Mesenchymal stem cell (in vitro differentiated cells and primary cell): ENCODE measurements around the gene MED10.
"Not testable (repeated sequence)": the region's sequence is repeated elsewhere in the genome, so short reads cannot be mapped to it uniquely, and the experiment has no call there.

ENCODE experiments used
- DNase-seq: peaks from one replicate; pipeline ENCODE4 v3.0.0-alpha.2; 2013
- H2AFZ ChIP-seq: one replicate; pipeline ENCODE4 v1.6.1; 2013; ENCODE audit warnings: low read depth, mild to moderate bottlenecking, control low read depth, inconsistent platforms, low read length, moderate library complexity
- H2AK5ac ChIP-seq: 2 replicates; pipeline ENCODE4 v1.6.1; 2013; ENCODE audit warnings: low read length, moderate library complexity, mild to moderate bottlenecking, inconsistent platforms; ENCODE audit not compliant: severe bottlenecking
- H2BK120ac ChIP-seq: one replicate; pipeline ENCODE4 v1.6.1; 2013; ENCODE audit warnings: low read depth, mild to moderate bottlenecking, inconsistent platforms, low read length, moderate library complexity
- H2BK12ac ChIP-seq, 2 experiments: one replicate each; pipeline ENCODE4 v1.6.1; 2013; ENCODE audit warnings: inconsistent platforms in 2 of 2, low read length in 2 of 2, mild to moderate bottlenecking in 2 of 2, moderate library complexity in 2 of 2, control low read depth in 1 of 2
- H2BK15ac ChIP-seq: one replicate; pipeline ENCODE4 v1.6.1; 2013; ENCODE audit warnings: mild to moderate bottlenecking, low read depth, inconsistent platforms; ENCODE audit not compliant: poor library complexity, severe bottlenecking
- H2BK5ac ChIP-seq: 2 replicates; pipeline ENCODE4 v1.6.1; 2013; ENCODE audit warnings: low read depth, mild to moderate bottlenecking, low read length, control low read depth, inconsistent platforms; ENCODE audit not compliant: poor library complexity, severe bottlenecking
- H3K14ac ChIP-seq, 2 experiments: one replicate each; pipeline ENCODE4 v1.6.1; 2013; ENCODE audit warnings: inconsistent platforms in 2 of 2, low read length in 2 of 2, control low read depth in 1 of 2, mild to moderate bottlenecking in 1 of 2, moderate library complexity in 1 of 2
- H3K18ac ChIP-seq, 2 experiments: one replicate each; pipeline ENCODE4 v1.6.1; 2013; ENCODE audit warnings: inconsistent platforms in 2 of 2, low read length in 2 of 2, control low read depth in 1 of 2, low read depth in 1 of 2, mild to moderate bottlenecking in 1 of 2
- H3K23ac ChIP-seq, 2 experiments: one replicate each; pipeline ENCODE4 v1.6.1; 2013; ENCODE audit warnings: inconsistent platforms in 2 of 2, low read length in 2 of 2, mild to moderate bottlenecking in 2 of 2, moderate library complexity in 2 of 2, control low read depth in 1 of 2
- H3K27ac ChIP-seq: 2 replicates; pipeline ENCODE4 v1.5.1; 2013; ENCODE audit warnings: mild to moderate bottlenecking, moderate library complexity, low read length, control low read depth, inconsistent platforms; ENCODE audit not compliant: poor library complexity, severe bottlenecking
- H3K27me3 ChIP-seq, 2 experiments: 2 replicates each; pipeline versions ENCODE4 v1.6.1 to v1.7.0; 2013; ENCODE audit warnings: low read length in 2 of 2, mild to moderate bottlenecking in 2 of 2, moderate library complexity in 2 of 2, control low read depth in 1 of 2, inconsistent platforms in 1 of 2; ENCODE audit not compliant: control insufficient read depth in 1 of 2, insufficient read depth in 1 of 2
- H3K36me3 ChIP-seq, 2 experiments: 2 replicates each; pipeline versions ENCODE4 v1.6.1 to v1.7.0; 2013; ENCODE audit warnings: low read length in 2 of 2, control low read depth in 1 of 2, inconsistent platforms in 1 of 2, low read depth in 1 of 2, mild to moderate bottlenecking in 1 of 2; ENCODE audit not compliant: insufficient read depth in 2 of 2, control insufficient read depth in 1 of 2
- H3K4ac ChIP-seq, 2 experiments: one replicate each; pipeline ENCODE4 v1.6.1; 2013; ENCODE audit warnings: inconsistent platforms in 2 of 2, low read length in 2 of 2, mild to moderate bottlenecking in 2 of 2, moderate library complexity in 2 of 2, control low read depth in 1 of 2, low read depth in 1 of 2
- H3K4me1 ChIP-seq: 2 replicates; pipeline ENCODE4 v1.6.1; 2013; ENCODE audit warnings: low read depth, low read length, control low read depth; ENCODE audit not compliant: control insufficient read depth, insufficient read depth
- H3K4me2 ChIP-seq: 2 replicates; pipeline ENCODE4 v1.6.1; 2013; ENCODE audit warnings: low read length, mild to moderate bottlenecking, inconsistent platforms; ENCODE audit not compliant: poor library complexity, severe bottlenecking
- H3K4me3 ChIP-seq, 2 experiments: 2 replicates each; pipeline versions ENCODE4 v1.5.1 to v1.7.0; 2013; ENCODE audit warnings: low read length in 2 of 2, mild to moderate bottlenecking in 2 of 2, control low read depth in 1 of 2, low read depth in 1 of 2; ENCODE audit not compliant: insufficient read depth in 1 of 2
- H3K79me1 ChIP-seq: replicated peaks from 2 replicates; pipeline ENCODE4 v1.6.1; 2013; ENCODE audit warnings: mild to moderate bottlenecking, control low read depth, low read length, inconsistent platforms; ENCODE audit not compliant: poor library complexity, severe bottlenecking
- H3K9ac ChIP-seq: 2 replicates; pipeline ENCODE4 v1.7.0; 2013; ENCODE audit warnings: mild to moderate bottlenecking, low read length, moderate library complexity
- H3K9me3 ChIP-seq: 2 replicates; pipeline ENCODE4 v1.7.0; 2013; ENCODE audit warnings: mild to moderate bottlenecking, low read length; ENCODE audit not compliant: control insufficient read depth
- H4K8ac ChIP-seq: one replicate; pipeline ENCODE4 v1.6.1; 2013; ENCODE audit warnings: inconsistent platforms, mild to moderate bottlenecking, low read length, moderate library complexity
- H4K91ac ChIP-seq: one replicate; pipeline ENCODE4 v1.6.1; 2013; ENCODE audit warnings: mild to moderate bottlenecking, low read length, inconsistent platforms
- WGBS: methylation state at CpG from one replicate; pipeline ENCODE4 v1.1.7; 2013; ENCODE audit warnings: mixed read lengths; 5-methylcytosine and 5-hydroxymethylcytosine counted together

The MED10 gene

DNA sequence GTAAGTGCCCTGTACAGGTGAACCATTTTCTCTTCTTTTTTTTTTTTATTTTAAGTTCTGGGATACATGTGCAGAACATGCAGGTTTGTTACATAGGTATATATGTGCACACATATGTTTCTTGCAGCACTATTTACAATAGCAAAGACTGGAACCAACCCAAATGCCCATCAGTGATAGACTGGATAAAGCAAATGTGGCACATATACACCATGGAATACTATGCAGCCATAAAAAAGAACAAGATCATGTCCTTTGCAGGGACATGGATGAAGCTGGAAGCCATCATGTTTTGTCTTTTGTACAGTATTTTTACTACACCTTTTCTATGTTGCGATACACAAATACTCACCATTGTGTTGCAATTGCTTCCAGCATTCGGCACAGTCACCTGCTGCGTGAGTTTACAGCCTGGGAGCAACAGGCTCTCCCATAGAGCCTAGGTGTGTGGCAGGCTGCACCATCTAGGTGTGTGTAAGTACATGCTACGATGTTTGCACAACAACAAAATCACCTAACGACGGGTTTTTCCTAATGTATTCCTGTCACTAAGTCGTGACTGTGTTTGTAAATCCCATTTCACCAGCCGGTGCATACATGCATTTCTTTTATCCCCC, 20.4 kb downstream of the MED10 start:
- H3K9ac ChIP-seq, H2BK120ac ChIP-seq, H2AFZ ChIP-seq, H3K14ac ChIP-seq, H3K36me3 ChIP-seq, H3K4me2 ChIP-seq, H3K23ac ChIP-seq, H3K27me3 ChIP-seq, H4K8ac ChIP-seq, H3K4me3 ChIP-seq, H2BK5ac ChIP-seq, DNase-seq, H2AK5ac ChIP-seq, H3K4ac ChIP-seq, H3K27ac ChIP-seq, H3K4me1 ChIP-seq, H3K18ac ChIP-seq, H2BK12ac ChIP-seq, H3K9me3 ChIP-seq, H2BK15ac ChIP-seq, H4K91ac ChIP-seq, H3K79me1 ChIP-seq: not testable (repeated sequence)
- 96% methylated on average over 8 of the region's 8 CpGs for WGBS

DNA sequence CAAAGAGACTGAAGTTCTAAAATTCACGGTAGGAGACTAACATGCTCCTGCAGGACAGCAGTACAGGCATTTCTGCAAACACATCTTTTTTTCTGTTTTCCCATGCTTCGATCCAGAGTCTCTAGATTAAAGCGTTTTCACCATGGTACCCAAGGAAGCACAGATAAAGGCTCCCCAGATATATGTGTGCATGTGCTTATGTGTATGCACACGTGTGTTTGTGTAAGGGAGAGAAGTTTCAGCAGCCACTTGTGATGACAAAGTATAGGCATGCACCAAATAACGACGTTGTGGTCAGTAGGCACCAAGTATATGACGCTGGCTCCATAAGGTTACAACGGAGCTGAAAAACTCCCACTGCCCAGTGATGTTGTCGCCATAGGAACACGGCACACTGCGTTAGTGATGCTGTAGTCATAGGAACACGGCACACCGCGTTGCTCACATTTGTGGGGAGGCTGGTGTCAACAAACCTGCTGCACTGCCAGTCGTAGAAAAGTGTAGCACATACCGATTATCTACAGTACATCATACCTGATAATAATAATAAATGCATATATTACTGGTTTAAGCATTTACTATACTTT, 21.7 kb downstream of the MED10 start:
- Histone ChIP-seq H3K4me3 (no peak overlapping the region), H3K9ac (no peak overlapping the region), H3K23ac (no peak overlapping the region), H2BK120ac (no peak overlapping the region), H3K36me3 (no peaks in the 10 kb centered on the region), H3K27ac (no peak overlapping the region), H3K9me3 (no peaks in the 10 kb centered on the region), H2BK15ac (no peak overlapping the region), H3K27me3 (peaks cover 0 to 7% of the 10 kb centered on the region in 2 experiments), H3K79me1 (no peaks in the 10 kb centered on the region), H2AFZ (no peak overlapping the region), H3K4me2 (no peak overlapping the region), H4K91ac (no peak overlapping the region), H2BK12ac (no peak overlapping the region), H4K8ac (no peak overlapping the region), H3K4me1 (peaks cover 2% of the 10 kb centered on the region), H2BK5ac (no peak overlapping the region), H3K18ac (no peak overlapping the region), H2AK5ac (no peak overlapping the region), H3K14ac (no peak overlapping the region), H3K4ac (no peak overlapping the region)
- DNase-seq = no peak
- WGBS = 88% methylated on average over 12 of the region's 16 CpGs

DNA sequence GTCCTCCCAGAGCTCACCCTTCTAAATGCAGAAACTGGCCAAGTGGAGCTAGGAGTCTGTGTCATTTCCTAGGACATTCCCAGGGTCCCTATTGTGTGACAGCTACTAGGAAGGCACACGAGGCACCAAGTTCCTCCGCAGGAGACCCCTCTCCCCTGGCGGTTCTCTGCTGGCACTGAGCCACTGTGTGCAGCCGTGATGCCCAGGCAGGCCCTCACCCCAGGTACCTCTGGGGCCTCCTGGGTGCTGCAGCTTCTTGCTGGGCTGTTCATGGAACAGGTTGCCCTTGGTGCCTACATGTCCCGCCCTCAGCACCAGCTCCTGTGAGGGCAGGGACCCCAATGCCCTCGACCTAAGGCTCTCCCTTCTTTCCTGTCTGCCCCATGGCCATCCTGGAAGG, 23.1 kb downstream of the MED10 start:
- Histone ChIP-seq H3K27me3 (peaks cover 0 to 7% of the 10 kb centered on the region in 2 experiments), H3K4me1 (peaks cover 2% of the 10 kb centered on the region), H3K36me3 (no peaks in the 10 kb centered on the region), H4K91ac (no peak overlapping the region), H2BK120ac (no peak overlapping the region), H2BK12ac (no peak overlapping the region), H3K23ac (no peak overlapping the region), H2AK5ac (no peak overlapping the region), H3K9me3 (no peaks in the 10 kb centered on the region), H3K14ac (no peak overlapping the region), H3K9ac (no peak overlapping the region), H3K18ac (no peak overlapping the region), H2BK5ac (no peak overlapping the region), H3K4me2 (no peak overlapping the region), H4K8ac (no peak overlapping the region), H3K4ac (no peak overlapping the region), H2BK15ac (no peak overlapping the region), H2AFZ (no peak overlapping the region), H3K79me1 (no peaks in the 10 kb centered on the region), H3K27ac (no peak overlapping the region), H3K4me3 (no peak overlapping the region)
- DNase-seq = no peak
- WGBS = 61% methylated on average over 6 of the region's 6 CpGs

DNA sequence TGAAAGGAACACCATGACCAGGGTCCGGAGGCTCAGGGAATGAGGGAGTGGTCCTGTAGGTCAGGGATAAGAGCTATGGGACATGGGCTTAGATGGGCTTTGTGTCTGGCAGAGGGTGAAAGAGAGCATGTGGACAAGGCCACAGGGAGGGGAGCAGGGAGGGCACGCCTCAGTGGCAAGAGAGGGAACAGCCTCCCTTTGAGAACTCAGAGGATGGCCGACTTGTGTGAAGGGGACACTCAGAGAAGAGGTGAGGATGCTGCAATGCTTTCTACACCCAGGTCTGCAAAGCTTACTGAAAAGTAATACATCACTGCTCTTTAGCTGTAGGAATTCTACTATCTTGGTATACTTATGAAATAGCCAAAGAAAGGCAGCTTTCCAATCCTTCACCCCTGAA, 23.5 kb downstream of the MED10 start:
- H3K9ac ChIP-seq = no peak overlapping the region
- H2AK5ac ChIP-seq = no peak overlapping the region
- H3K18ac ChIP-seq = no peak overlapping the region
- H3K79me1 ChIP-seq = no peaks in the 10 kb centered on the region
- no peak overlapping the region for H3K14ac ChIP-seq
- H3K27me3 ChIP-seq = peaks cover 0 to 7% of the 10 kb centered on the region in 2 experiments
- no peak overlapping the region for H2BK12ac ChIP-seq
- no peak overlapping the region for H3K27ac ChIP-seq
- H3K23ac ChIP-seq = no peak overlapping the region
- no peak overlapping the region for H3K4ac ChIP-seq
- DNase-seq = no peak
- H3K4me2 ChIP-seq = no peak overlapping the region
- H2BK15ac ChIP-seq = no peak overlapping the region
- no peak overlapping the region for H2BK5ac ChIP-seq
- no peak overlapping the region for H3K4me3 ChIP-seq
- no peak overlapping the region for H2BK120ac ChIP-seq
- no peak overlapping the region for H4K91ac ChIP-seq
- WGBS = 83% methylated on average over 2 of the region's 3 CpGs
- H3K36me3 ChIP-seq = no peaks in the 10 kb centered on the region
- H2AFZ ChIP-seq = no peak overlapping the region
- H3K9me3 ChIP-seq = no peaks in the 10 kb centered on the region
- H4K8ac ChIP-seq = no peak overlapping the region
- H3K4me1 ChIP-seq = no peaks in the 10 kb centered on the region
